ENCODE measurements around the gene TMEM242. TPM values are rescaled to one million over a fixed set of nuclear protein-coding genes. Genes with fewer than 3 reads are reported as not detected.

The TMEM242 gene
- total and polyA plus RNA-seq, 2 donors (not counting 1 experiment from before 2014, with no cell fraction given): 6.3 to 24.1 TPM

DNA sequence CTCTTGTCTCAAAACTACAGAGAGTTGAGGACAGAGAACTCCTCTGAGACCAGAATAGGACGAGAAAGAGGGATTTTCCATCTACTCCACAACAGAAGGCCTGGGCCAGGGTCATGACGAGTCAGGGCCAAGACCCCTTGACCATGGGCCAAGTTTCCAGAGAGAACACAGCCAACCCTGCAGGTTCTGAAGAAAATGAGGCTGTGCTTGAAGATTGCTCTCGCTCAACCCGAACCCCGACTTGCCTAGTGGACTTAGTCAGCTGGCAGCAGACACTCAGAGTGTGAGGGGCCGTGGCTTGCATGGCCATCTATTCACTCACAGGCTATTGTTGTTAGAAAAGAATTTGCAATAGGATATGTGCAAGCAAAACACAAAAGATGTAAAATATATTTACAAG, 54.5 kb downstream of the TMEM242 start:
- Histone ChIP-seq H3K9me3 (ENCODE audit: control extremely low read depth in 1 of 3, control insufficient read depth in 2 of 3, insufficient read depth in 1 of 3, low read length in 2 of 3) (peaks cover 0 to 5% (median 0%) of the 10 kb centered on the region in 3 donors), H3K36me3 (replicated peaks in 1 of 2; ENCODE audit: control extremely low read depth in 1 of 2, control insufficient read depth in 1 of 2, extremely low read depth in 1 of 2, insufficient read depth in 2 of 2, low read length in 1 of 2) (no peaks in the 10 kb centered on the region), H3K4me2 (replicated peaks; ENCODE audit: low read depth, low read length, poor library complexity, severe bottlenecking) (no peak overlapping the region), H3K4me3 (ENCODE audit: control extremely low read depth in 1 of 5, extremely low read depth in 1 of 5, insufficient read depth in 1 of 5, low read depth in 2 of 5, low read length in 4 of 5) (no peak overlapping the region), H3K27me3 (replicated peaks in 1 of 4; ENCODE audit: control extremely low read depth in 1 of 4, control insufficient read depth in 3 of 4, insufficient read depth in 4 of 4, low read length in 3 of 4) (no peaks in the 10 kb centered on the region), H3K79me2 (ENCODE audit: control insufficient read depth, insufficient read depth, low read length) (no peaks in the 10 kb centered on the region), H3K9ac (ENCODE audit: low read length) (no peak overlapping the region), H2AFZ (ENCODE audit: insufficient read depth, low read depth, low read length, poor library complexity, severe bottlenecking) (no peak overlapping the region), H3K27ac (ENCODE audit: low read length in 2 of 2) (no peak overlapping the region), H3K4me1 (ENCODE audit: control insufficient read depth in 2 of 2, insufficient read depth in 2 of 2, low read length in 2 of 2) (peaks cover 5 to 9% of the 10 kb centered on the region in 2 donors), H4K20me1 (ENCODE audit: control insufficient read depth, insufficient read depth, low read length, poor library complexity, severe bottlenecking) (no peaks in the 10 kb centered on the region)
- TF ChIP-seq, protein P1, sequence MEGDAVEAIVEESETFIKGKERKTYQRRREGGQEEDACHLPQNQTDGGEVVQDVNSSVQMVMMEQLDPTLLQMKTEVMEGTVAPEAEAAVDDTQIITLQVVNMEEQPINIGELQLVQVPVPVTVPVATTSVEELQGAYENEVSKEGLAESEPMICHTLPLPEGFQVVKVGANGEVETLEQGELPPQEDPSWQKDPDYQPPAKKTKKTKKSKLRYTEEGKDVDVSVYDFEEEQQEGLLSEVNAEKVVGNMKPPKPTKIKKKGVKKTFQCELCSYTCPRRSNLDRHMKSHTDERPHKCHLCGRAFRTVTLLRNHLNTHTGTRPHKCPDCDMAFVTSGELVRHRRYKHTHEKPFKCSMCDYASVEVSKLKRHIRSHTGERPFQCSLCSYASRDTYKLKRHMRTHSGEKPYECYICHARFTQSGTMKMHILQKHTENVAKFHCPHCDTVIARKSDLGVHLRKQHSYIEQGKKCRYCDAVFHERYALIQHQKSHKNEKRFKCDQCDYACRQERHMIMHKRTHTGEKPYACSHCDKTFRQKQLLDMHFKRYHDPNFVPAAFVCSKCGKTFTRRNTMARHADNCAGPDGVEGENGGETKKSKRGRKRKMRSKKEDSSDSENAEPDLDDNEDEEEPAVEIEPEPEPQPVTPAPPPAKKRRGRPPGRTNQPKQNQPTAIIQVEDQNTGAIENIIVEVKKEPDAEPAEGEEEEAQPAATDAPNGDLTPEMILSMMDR (IDR thresholded peaks at IDR 0.05): no peak
- TF ChIP-seq EZH2 (IDR thresholded peaks at IDR 0.05; ENCODE audit: borderline replicate concordance, insufficient read depth, low read depth, low read length, poor library complexity, severe bottlenecking): no peak
- WGBS (ENCODE audit: insufficient coverage): 100% methylated on average over 3 of the region's 6 CpGs
- H3K27me3 Mint-ChIP-seq: peaks cover 4% of the 10 kb centered on the region
- POLR2A ChIA-PET: no interaction called here
- H3K9me3 Mint-ChIP-seq (ENCODE audit: insufficient read depth): peaks cover 8% of the 10 kb centered on the region
- H3K4me1 Mint-ChIP-seq: peaks cover 11% of the 10 kb centered on the region
- CTCF ChIA-PET: no interaction called here
- ATAC-seq (ENCODE audit: low read depth): no peak
- H3K4me3 Mint-ChIP-seq: no peak overlapping the region
- H3K27ac Mint-ChIP-seq: no peak overlapping the region
- intact Hi-C loops (cut with micrococcal nuclease): no loop called here
- DNase-seq: no peak

DNA sequence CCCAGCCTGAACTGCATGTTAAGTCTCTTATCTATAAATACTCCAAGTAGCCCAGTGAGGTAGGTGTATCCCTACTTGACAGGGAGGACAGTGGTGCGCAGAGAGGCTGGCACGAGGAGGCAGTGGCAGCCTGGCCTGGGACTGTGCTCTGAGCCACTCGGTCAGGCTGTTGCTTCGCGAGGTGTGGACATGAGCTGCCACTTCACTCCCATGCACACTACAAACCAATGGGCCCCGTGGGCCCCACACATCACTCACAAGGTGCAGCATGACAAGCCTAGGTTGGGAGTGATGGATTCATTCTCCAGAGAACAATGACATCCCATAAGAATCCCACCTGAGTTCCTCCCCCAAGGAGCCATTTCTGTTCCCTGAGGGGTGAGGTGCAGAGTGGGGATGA, 54.9 kb downstream of the TMEM242 start:
- Histone ChIP-seq H3K4me3 (ENCODE audit: control extremely low read depth in 1 of 5, extremely low read depth in 1 of 5, insufficient read depth in 1 of 5, low read depth in 2 of 5, low read length in 4 of 5) (no peak overlapping the region), H4K20me1 (ENCODE audit: control insufficient read depth, insufficient read depth, low read length, poor library complexity, severe bottlenecking) (no peaks in the 10 kb centered on the region), H3K4me1 (ENCODE audit: control insufficient read depth in 2 of 2, insufficient read depth in 2 of 2, low read length in 2 of 2) (peaks cover 1 to 4% of the 10 kb centered on the region in 2 donors), H3K27ac (ENCODE audit: low read length in 2 of 2) (no peak overlapping the region), H2AFZ (ENCODE audit: insufficient read depth, low read depth, low read length, poor library complexity, severe bottlenecking) (no peak overlapping the region), H3K79me2 (ENCODE audit: control insufficient read depth, insufficient read depth, low read length) (no peaks in the 10 kb centered on the region), H3K36me3 (replicated peaks in 1 of 2; ENCODE audit: control extremely low read depth in 1 of 2, control insufficient read depth in 1 of 2, extremely low read depth in 1 of 2, insufficient read depth in 2 of 2, low read length in 1 of 2) (no peaks in the 10 kb centered on the region), H3K27me3 (replicated peaks in 1 of 4; ENCODE audit: control extremely low read depth in 1 of 4, control insufficient read depth in 3 of 4, insufficient read depth in 4 of 4, low read length in 3 of 4) (no peaks in the 10 kb centered on the region), H3K9ac (ENCODE audit: low read length) (no peak overlapping the region), H3K9me3 (ENCODE audit: control extremely low read depth in 1 of 3, control insufficient read depth in 2 of 3, insufficient read depth in 1 of 3, low read length in 2 of 3) (peaks cover 0 to 5% (median 0%) of the 10 kb centered on the region in 3 donors), H3K4me2 (replicated peaks; ENCODE audit: low read depth, low read length, poor library complexity, severe bottlenecking) (no peak overlapping the region)
- DNase-seq (no peak), ATAC-seq (ENCODE audit: low read depth) (no peak)
- H3K27me3 Mint-ChIP-seq: peaks cover 4% of the 10 kb centered on the region
- TF ChIP-seq, protein P1 (IDR thresholded peaks at IDR 0.05): no peak
- no peak for TF ChIP-seq EZH2 (IDR thresholded peaks at IDR 0.05; ENCODE audit: borderline replicate concordance, insufficient read depth, low read depth, low read length, poor library complexity, severe bottlenecking)
- H3K27ac Mint-ChIP-seq: no peak overlapping the region
- intact Hi-C loops (cut with micrococcal nuclease): no loop called here
- CTCF ChIA-PET: no interaction called here
- H3K4me1 Mint-ChIP-seq: peaks cover 7% of the 10 kb centered on the region
- 100% methylated on average over 1 of the region's 6 CpGs for WGBS (ENCODE audit: insufficient coverage)
- H3K9me3 Mint-ChIP-seq (ENCODE audit: insufficient read depth): peaks cover 8% of the 10 kb centered on the region
- POLR2A ChIA-PET: no interaction called here
- H3K4me3 Mint-ChIP-seq: no peak overlapping the region
